GM12878 (cell line): ENCODE data around the gene SLC38A8. TPM values are rescaled to one million over a fixed set of nuclear protein-coding genes. Genes with fewer than 3 reads are reported as not detected.

Experiments
- ATAC-seq: fragments of 200-7000 bp; cut with Tn5 transposase; 3 replicates; pipeline ENCODE4 v1.9.1; 2020; ENCODE audit warnings: mild to moderate bottlenecking, moderate library complexity
- BruUV-seq: library from RNA; stranded (reverse); fragments of 400-500 nt; replicated peaks from 2 replicates; lab custom pipeline; 2021; lab: Mats Ljungman, UMichigan
- CTCF ChIA-PET: fragments of 300-600 bp; sonication (Branson Sonifier 250); formaldehyde crosslinking; extraction: SDS; loops from one replicate; lab custom pipeline; 2021; ENCODE audit warnings: inconsistent platforms; lab: Yijun Ruan, JAX
- POLR2A ChIA-PET: fragments of 350-600 bp; formaldehyde crosslinking; extraction: SDS; loops from one replicate; lab custom pipeline; 2021; ENCODE audit warnings: inconsistent platforms; lab: Charles Lee
- RAD21 ChIA-PET: fragments of 300-600 bp; sonication (Branson Sonifier 250); formaldehyde crosslinking; loops from one replicate; lab custom pipeline; 2023; ENCODE audit warnings: antibody characterized with exemption; ENCODE audit not compliant: unreplicated experiment; lab: Charles Lee
- SMC1A ChIA-PET: fragments of 300-600 bp; sonication (Branson Sonifier 250); formaldehyde crosslinking; loops from one replicate; lab custom pipeline; 2023; ENCODE audit not compliant: unreplicated experiment, uncharacterized antibody; lab: Charles Lee
- DNase-seq: peaks from one replicate; pipeline ENCODE4 v3.0.0-alpha.2; 2011; ENCODE audit warnings: low read depth, low spot score
- FAIRE-seq: peaks from 3 replicates; lab custom pipeline; 2011; peaks lifted over from hg19 to GRCh38; lab: Jason Lieb, UNC
- H2AFZ ChIP-seq: 2 replicates; pipeline ENCODE4 v1.6.0; 2011; ENCODE audit warnings: low read depth, low read length, control low read depth; ENCODE audit not compliant: control insufficient read depth
- H3K27ac ChIP-seq: 2 replicates; pipeline ENCODE4 v1.5.1; 2011; ENCODE audit warnings: control low read depth; ENCODE audit not compliant: control insufficient read depth, insufficient read depth
- H3K27me3 ChIP-seq, 2 experiments: replicated peaks in 1 of 2; 2 replicates each; pipeline versions ENCODE4 v1.6.0 to v1.6.1; 2011; ENCODE audit warnings: low read length in 1 of 2; ENCODE audit not compliant: control insufficient read depth in 2 of 2, insufficient read depth in 2 of 2
- H3K36me3 ChIP-seq, 2 experiments: 2 replicates each; pipeline ENCODE4 v1.5.1; 2011; ENCODE audit warnings: low read length in 1 of 2; ENCODE audit not compliant: control insufficient read depth in 2 of 2, insufficient read depth in 2 of 2
- H3K4me1 ChIP-seq: 2 replicates; pipeline ENCODE4 v1.6.1; 2011; ENCODE audit warnings: mild to moderate bottlenecking, low read length, moderate library complexity, mixed read lengths; ENCODE audit not compliant: control insufficient read depth, insufficient read depth
- H3K4me2 ChIP-seq: 2 replicates; pipeline ENCODE4 v1.6.0; 2011; ENCODE audit warnings: control low read depth; ENCODE audit not compliant: control insufficient read depth, insufficient read depth
- H3K4me3 ChIP-seq: fragments of 200-600 bp; sonication (generic); 2 replicates; pipeline ENCODE4 v1.5.1; 2016
- H3K79me2 ChIP-seq: 2 replicates; pipeline ENCODE4 v1.6.0; 2011; ENCODE audit warnings: low read length; ENCODE audit not compliant: control insufficient read depth, insufficient read depth
- H3K9ac ChIP-seq: 2 replicates; pipeline ENCODE4 v1.8.0; 2011; ENCODE audit warnings: low read length, control low read depth, mixed read lengths; ENCODE audit not compliant: control insufficient read depth, insufficient read depth
- H3K9me3 ChIP-seq: replicated peaks from 3 replicates; pipeline ENCODE4 v1.5.1; 2011; ENCODE audit warnings: mild to moderate bottlenecking, low read length; ENCODE audit not compliant: control insufficient read depth, insufficient read depth
- H4K20me1 ChIP-seq: 2 replicates; pipeline ENCODE4 v1.6.0; 2011; ENCODE audit not compliant: control insufficient read depth, insufficient read depth
- ATF3 ChIP-seq: IDR thresholded peaks from 2 replicates; pipeline ENCODE4 v1.6.1; 2011; ENCODE audit warnings: low read depth, mild to moderate bottlenecking, low read length, moderate library complexity, borderline replicate concordance; ENCODE audit errors: extremely low read depth
- BRCA1 ChIP-seq: IDR thresholded peaks from 2 replicates; pipeline ENCODE4 v1.6.1; 2011; ENCODE audit warnings: low read depth, low read length, improper control_type of control experiment
- DPF2 ChIP-seq: fragments of 450-650 bp; IDR thresholded peaks from 2 replicates; pipeline ENCODE4 v1.6.1; 2017; ENCODE audit warnings: mild to moderate bottlenecking
- HSF1 ChIP-seq: fragments of 150-350 bp; IDR thresholded peaks from 2 replicates; pipeline ENCODE4 v1.6.1; 2014; ENCODE audit warnings: mild to moderate bottlenecking, low read depth, low read length
- IKZF2 ChIP-seq, 2 experiments: fragments of 450-650 bp; IDR thresholded peaks; 2 replicates each; pipeline ENCODE4 v1.6.1; 2017; ENCODE audit warnings: mild to moderate bottlenecking in 2 of 2, moderate library complexity in 2 of 2
- IRF4 ChIP-seq: IDR thresholded peaks from 2 replicates; pipeline ENCODE4 v1.6.1; 2011; ENCODE audit warnings: low read depth, low read length
- NBN ChIP-seq: fragments of 450-650 bp; IDR thresholded peaks from 2 replicates; pipeline ENCODE4 v1.6.1; 2016
- PBX3 ChIP-seq: IDR thresholded peaks from 2 replicates; pipeline ENCODE4 v1.6.1; 2011; ENCODE audit warnings: mild to moderate bottlenecking, low read depth, low read length, moderate library complexity; ENCODE audit not compliant: insufficient replicate concordance
- POU2F2 ChIP-seq: IDR thresholded peaks from 3 replicates; pipeline ENCODE4 v1.6.1; 2011; ENCODE audit warnings: low read depth, mild to moderate bottlenecking, low read length, borderline replicate concordance
- SREBF2 ChIP-seq: IDR thresholded peaks from 2 replicates; pipeline ENCODE4 v1.6.1; 2012; ENCODE audit warnings: mild to moderate bottlenecking, low read length
- SRF ChIP-seq, 2 experiments: IDR thresholded peaks; 2 replicates each; pipeline ENCODE4 v1.6.1; 2011; ENCODE audit warnings: low read depth in 2 of 2, low read length in 2 of 2, mild to moderate bottlenecking in 1 of 2, moderate library complexity in 1 of 2
- SUZ12 ChIP-seq: fragments of 200-600 bp; sonication (generic); IDR thresholded peaks from one replicate; pipeline ENCODE4 v1.6.1; 2018; ENCODE audit warnings: antibody characterized with exemption, mild to moderate bottlenecking; ENCODE audit not compliant: unreplicated experiment
- WGBS: methylation state at CpG from one replicate; pipeline ENCODE4 v1.1.6; 2016; ENCODE audit warnings: low lambda C conversion rate; ENCODE audit not compliant: insufficient replicate concordance, insufficient coverage; ENCODE audit errors: missing lambda C conversion rate; 5-methylcytosine and 5-hydroxymethylcytosine counted together
- in situ Hi-C: fragments of 300-500 bp; cut with MboI; formaldehyde crosslinking; loops from 9 replicates; pipeline ENCODE4 v1.14.3; 2018; ENCODE audit warnings: mixed read lengths
- intact Hi-C: fragments of 100-400 bp; cut with micrococcal nuclease; formaldehyde crosslinking; loops from one replicate; pipeline ENCODE4 v1.14.2; 2022; ENCODE audit not compliant: unreplicated experiment
- polyA plus RNA-seq, 11 experiments: library from polyadenylated mRNA; depleted of rRNA in 4 of 11; unstranded in 6 of 11; stranded (reverse) in 5 of 11; fragments of >200 nt; fragmentation: Nextera tagmentation in 4 of 11; fragmentation: Illumina TruSeq in 1 of 11; extraction: Ambion mirVana in 4 of 11; extraction: Trizol in 1 of 11; gene quantifications; 1 replicate in 1 of 11; 2 replicates in 10 of 11; pipeline versions ENCODE4 v1.2.1 to v1.2.3, GENCODE V29; 2011 to 2016; ENCODE audit warnings: inconsistent platforms in 2 of 11, missing spikeins in 2 of 11, low read depth in 1 of 11
- total RNA-seq, 4 experiments: library from RNA; depleted of rRNA in 3 of 4; stranded (reverse); fragments of >200 nt in 3 of 4; fragmentation: Illumina TruSeq in 1 of 4; extraction: Trizol in 1 of 4; gene quantifications; 2 replicates each; pipeline versions ENCODE4 v1.2.1 to v1.2.3, GENCODE V29; 2013 to 2021

The SLC38A8 gene
- total and polyA plus RNA-seq, 10 of the 15 experiments (the other 5 are each of a cell fraction or from before 2014, with no cell fraction given), result not detected

DNA sequence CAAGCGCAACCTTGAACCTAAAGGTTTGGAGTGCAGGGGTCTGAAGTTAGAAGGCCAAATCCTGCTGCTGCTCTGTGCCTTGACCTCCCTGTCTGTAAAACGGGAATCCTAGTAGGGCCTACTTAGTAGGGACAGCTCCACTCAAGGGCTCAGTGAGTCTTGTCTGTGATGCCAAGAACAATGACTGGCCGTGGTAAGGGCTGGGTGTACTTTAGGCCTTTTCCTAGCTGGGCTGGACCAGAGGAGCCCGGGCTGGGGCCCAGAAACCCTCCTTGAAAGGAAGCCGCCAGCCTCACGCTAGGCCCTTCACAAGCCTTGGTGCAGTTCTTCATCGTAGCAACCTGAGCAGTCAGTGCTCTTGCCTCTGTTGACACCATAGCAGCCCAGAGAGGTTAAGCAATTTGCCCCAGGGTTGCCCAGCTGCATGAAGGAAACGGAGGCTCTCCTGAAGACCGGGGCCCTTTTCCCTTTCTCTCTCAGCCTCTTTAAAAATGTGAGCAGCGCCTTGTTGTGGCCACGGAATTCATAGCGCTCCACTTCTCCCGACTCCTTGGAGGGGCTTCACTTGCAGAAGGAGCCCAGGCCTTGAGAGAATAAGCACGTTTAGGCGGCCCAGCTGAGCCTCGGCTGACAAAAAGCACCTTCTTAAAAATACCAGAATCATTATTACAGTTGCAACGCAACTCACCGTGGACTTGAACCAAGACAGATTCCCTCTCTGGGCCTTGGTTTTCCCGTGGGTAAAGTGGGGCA lies 70.2 kb downstream of the SLC38A8 start:
- 46% methylated on average over 19 of the region's 19 CpGs for whole genome bisulfite sequencing
- H3K4me3 ChIP-seq, result no peak overlapping the region
- H3K9ac ChIP-seq, result no peak overlapping the region
- ChIA-PET RAD21 (no interaction called here), CTCF (interaction anchor here (0.6 kb wide), 1 partner anchor 139 kb away, joined by 3 read pairs; no protein-coding TSS in a partner anchor), SMC1A (no interaction called here), POLR2A (no interaction called here)
- TF ChIP-seq POU2F2, result no peak
- no peak for TF ChIP-seq IKZF2 (IDR thresholded peaks at IDR 0.05)
- no peak for TF ChIP-seq SREBF2
- no peak overlapping the region for H2AFZ ChIP-seq
- no peaks in the 10 kb centered on the region for H3K9me3 ChIP-seq
- intact Hi-C loops (no loop called here), in situ Hi-C loops (no loop called here)
- H3K36me3 ChIP-seq, result no peaks in the 10 kb centered on the region
- no peaks in the 10 kb centered on the region for H3K4me1 ChIP-seq
- no peak overlapping the region for H3K27ac ChIP-seq
- no peaks in the 10 kb centered on the region for H4K20me1 ChIP-seq
- DNase-seq (no peak), ATAC-seq (no peak), FAIRE-seq (no peak)
- no peaks in the 10 kb centered on the region for H3K79me2 ChIP-seq
- H3K27me3 ChIP-seq, result no peaks in the 10 kb centered on the region
- H3K4me2 ChIP-seq, result no peak overlapping the region
- no TSS peak for BruUV-seq

- ATAC-seq, result no peak
- Histone ChIP-seq H2AFZ (no peak overlapping the region), H3K9ac (no peak overlapping the region), H3K27ac (no peak overlapping the region), H3K4me1 (no peaks in the 10 kb centered on the region), H3K9me3 (no peaks in the 10 kb centered on the region), H4K20me1 (no peaks in the 10 kb centered on the region), H3K27me3 (no peaks in the 10 kb centered on the region), H3K79me2 (no peaks in the 10 kb centered on the region), H3K36me3 (no peaks in the 10 kb centered on the region), H3K4me3 (no peak overlapping the region), H3K4me2 (no peak overlapping the region)
- RAD21 ChIA-PET, result no interaction called here
- CTCF ChIA-PET, result interaction anchor here (0.6 to 1.8 kb wide), 3 partner anchors 94 to 754 kb away, joined by 3 to 6 read pairs (median 3); no protein-coding TSS in a partner anchor
- POLR2A ChIA-PET, result no interaction called here
- no TSS peak for BruUV-seq
- SMC1A ChIA-PET, result no interaction called here
- in situ Hi-C loops (no loop called here), intact Hi-C loops (no loop called here)
- no peak for DNase-seq
- 42% methylated on average over 27 of the region's 27 CpGs for WGBS
- FAIRE-seq, result no peak
- TF ChIP-seq ATF3 (no peak), BRCA1 (no peak), HSF1 (no peak), PBX3 (no peak), IRF4 (no peak), DPF2 (no peak), SRF (IDR thresholded peaks at IDR 0.05; ENCODE audit: low read depth in 2 of 2, low read length in 2 of 2) (no peak), NBN (no peak), SUZ12 (no peak)
Observed at GRCh38 chr16:83971165-83972130, 71.1 kb downstream of the SLC38A8 start.
